GM21367 (cell line): Measurements from ENCODE around the gene SLC30A3.
"Not testable (repeated sequence)": the region's sequence is repeated elsewhere in the genome, so short reads cannot be mapped to it uniquely, and the experiment has no call there.

Experiments used
- ATAC-seq: cut with Tn5 transposase; IDR thresholded peaks from one replicate; pipeline ENCODE4 v1.9.1; 2021; ENCODE audit not compliant: unreplicated experiment

Gene SLC30A3

GRCh38 chr2:27285481-27285880 is 22.6 kb upstream of the SLC30A3 start:
- no peak for ATAC-seq

- no peak for ATAC-seq
Measured at GRCh38 chr2:27284996-27285395, 22.1 kb upstream of the SLC30A3 start.

GRCh38 chr2:27282892-27283291 is 20.0 kb upstream of the SLC30A3 start:
- no peak for ATAC-seq

GRCh38 chr2:27281855-27282559 is 19.2 kb upstream of the SLC30A3 start, which contains the start of gene TRIM54:
Gene TRIM54, plus strand, starts transcription at chr2:27282429. Its CDS starts 303 bp downstream, at chr2:27282732.
- ATAC-seq, result no peak

- ATAC-seq, result no peak
Measured at GRCh38 chr2:27281442-27281841, 18.6 kb upstream of the SLC30A3 start.

GRCh38 chr2:27280826-27281225 is 18.0 kb upstream of the SLC30A3 start:
- no peak for ATAC-seq

- no peak for ATAC-seq
Measured at GRCh38 chr2:27278010-27278409, 15.2 kb upstream of the SLC30A3 start.

GRCh38 chr2:27275211-27276150 is 12.6 kb upstream of the SLC30A3 start, which contains the start of gene DNAJC5G:
Gene DNAJC5G, plus strand, starts transcription at chr2:27275433. Its CDS starts 1,296 bp downstream, at chr2:27276729.
- ATAC-seq, result no peak

- not testable (repeated sequence) for ATAC-seq
Measured at GRCh38 chr2:27272537-27273522, 10.0 kb upstream of the SLC30A3 start.

- no peak for ATAC-seq
Measured at GRCh38 chr2:27271631-27272340, 8.9 kb upstream of the SLC30A3 start.

- ATAC-seq, result no peak
Measured at GRCh38 chr2:27270670-27271069, 7.8 kb upstream of the SLC30A3 start.

GRCh38 chr2:27270131-27270530 is 7.3 kb upstream of the SLC30A3 start:
- ATAC-seq, result no peak

GRCh38 chr2:27268296-27268695 is 5.4 kb upstream of the SLC30A3 start:
- not testable (repeated sequence) for ATAC-seq

- no peak for ATAC-seq
Measured at GRCh38 chr2:27265536-27265870, 2.7 kb upstream of the SLC30A3 start.

GRCh38 chr2:27264753-27265535 is 2.1 kb upstream of the SLC30A3 start:
- peak; percentile 48 for ATAC-seq

GRCh38 chr2:27264253-27264752 is 1.5 kb upstream of the SLC30A3 start:
- no peak for ATAC-seq

GRCh38 chr2:27263287-27264252 is 723 bp upstream of the SLC30A3 start:
- ATAC-seq, result no peak

GRCh38 chr2:27261926-27262298 is 935 bp downstream of the SLC30A3 start:
- ATAC-seq, result no peak
